ENCODE data around the gene PARL. TPM values are rescaled to one million over a fixed set of nuclear protein-coding genes. Genes with fewer than 3 reads are reported as not detected.

The PARL gene
- total RNA-seq, 1 experiment from 2014 or later: 69.7 TPM

GRCh38 chr3:183924543-183924942, 39.9 kb upstream of the PARL start:
- Histone ChIP-seq H3K4me3 (replicated peaks in 1 of 2; ENCODE audit: low read depth in 1 of 2, low read length in 2 of 2) (no peak overlapping the region), H3K4me1 (ENCODE audit: control insufficient read depth in 1 of 2, insufficient read depth in 2 of 2, low read length in 2 of 2) (no peaks in the 10 kb centered on the region), H4K20me1 (ENCODE audit: insufficient read depth) (no peaks in the 10 kb centered on the region), H3K9me3 (ENCODE audit: control insufficient read depth in 1 of 2, insufficient read depth in 1 of 2, low read depth in 1 of 2, low read length in 2 of 2) (no peaks in the 10 kb centered on the region), H3K27me3 (ENCODE audit: insufficient read depth, low read length) (no peaks in the 10 kb centered on the region), H3K27ac (ENCODE audit: low read depth, low read length) (no peak overlapping the region), H3K9me2 (ENCODE audit: insufficient read depth) (no peaks in the 10 kb centered on the region), H3K79me2 (ENCODE audit: insufficient read depth, low read length) (no peaks in the 10 kb centered on the region), H3K9ac (ENCODE audit: low read length) (no peak overlapping the region), H2AFZ (ENCODE audit: low read depth, low read length, poor library complexity, severe bottlenecking) (no peak overlapping the region), H3K4me2 (ENCODE audit: low read length) (no peak overlapping the region), H3K36me3 (ENCODE audit: control insufficient read depth in 1 of 2, insufficient read depth in 2 of 2, low read length in 2 of 2) (peaks cover 3 to 4% of the 10 kb centered on the region in 2 experiments; a peak in 2 of 4 replicates)
- RAD21 ChIA-PET (ENCODE audit: low non-redundant PET in 1 of 2, low total read pairs in 2 of 2, uncharacterized antibody in 2 of 2, unreplicated experiment in 2 of 2): interaction anchor here in 1 of 2 experiments (0.6 kb wide), 1 partner anchor 8 kb away, joined by 4 read pairs; no protein-coding TSS in a partner anchor
- POLR2A ChIA-PET: no interaction called here
- intact Hi-C loops (cut with micrococcal nuclease): no loop called here
- DNase-seq (ENCODE audit: low read depth, low spot score) (no peak), ATAC-seq (no peak)
- CTCF ChIA-PET: no interaction called here
- no TSS peak for BruUV-seq (replicated peaks)
- TF ChIP-seq SRF (IDR thresholded peaks at IDR 0.05; ENCODE audit: low read depth) (no peak), ZBTB33 (IDR thresholded peaks at IDR 0.05; ENCODE audit: extremely low read depth, insufficient replicate concordance, low read length) (no peak), REST (IDR thresholded peaks at IDR 0.05; ENCODE audit: low read depth) (no peak), SIN3A (IDR thresholded peaks at IDR 0.05; ENCODE audit: low read depth) (no peak), EGR1 (IDR thresholded peaks at IDR 0.05; ENCODE audit: low read depth) (no peak), CBX3 (IDR thresholded peaks at IDR 0.05; ENCODE audit: low read depth) (no peak), JUND (IDR thresholded peaks at IDR 0.05) (no peak), MAX (IDR thresholded peaks at IDR 0.05) (no peak), CTCF (IDR thresholded peaks at IDR 0.05 in 2 of 3, conservative IDR thresholded peaks at IDR 0.05 in 1 of 3; ENCODE audit: borderline replicate concordance in 1 of 3, insufficient read depth in 1 of 3, low read depth in 2 of 3, low read length in 2 of 3) (no peak), ELF1 (IDR thresholded peaks at IDR 0.05; ENCODE audit: borderline replicate concordance, low read depth) (no peak), POLR2A (IDR thresholded peaks at IDR 0.05; ENCODE audit: borderline replicate concordance, extremely low read depth, insufficient read depth, insufficient read length) (no peak), EZH2 (IDR thresholded peaks at IDR 0.05) (no peak), RAD21 (IDR thresholded peaks at IDR 0.05; ENCODE audit: low read depth) (no peak), ZNF274 (IDR thresholded peaks at IDR 0.05; ENCODE audit: low read depth, low read length) (no peak), ATF3 (IDR thresholded peaks at IDR 0.05) (no peak), TCF7L2 (IDR thresholded peaks at IDR 0.05; ENCODE audit: borderline replicate concordance, extremely low read depth, insufficient read depth, insufficient read length) (no peak), FOSL1 (IDR thresholded peaks at IDR 0.05; ENCODE audit: low read depth) (no peak), SP1 (IDR thresholded peaks at IDR 0.05; ENCODE audit: low read depth) (no peak)

All from HCT116 (cell line).